Ovary (tissue), 9 donors: Measurements from ENCODE around the gene ELMO2. TPM values are rescaled to one million over a fixed set of nuclear protein-coding genes. Genes with fewer than 3 reads are reported as not detected.

Experiments used
- DNase-seq, 5 donors: peaks; one replicate each; pipeline ENCODE4 v3.0.0-alpha.2; 2019 to 2020
- H3K27ac ChIP-seq, 2 donors: fragments of 200-600 bp; one replicate each; pipeline versions ENCODE4 v1.5.1 to v1.8.0; 2019 to 2022
- H3K27me3 ChIP-seq: fragments of 200-600 bp; one replicate; pipeline ENCODE4 v1.8.0; 2022
- H3K36me3 ChIP-seq: fragments of 200-600 bp; sonication (generic); one replicate; pipeline ENCODE4 v1.5.1; 2019
- H3K4me1 ChIP-seq: one replicate; pipeline ENCODE4 v1.8.1; 2013; ENCODE audit warnings: mild to moderate bottlenecking, moderate library complexity; ENCODE audit not compliant: insufficient read depth
- H3K4me3 ChIP-seq: fragments of 200-600 bp; sonication (generic); one replicate; pipeline ENCODE4 v1.5.1; 2017
- H3K9me3 ChIP-seq, 2 donors: fragments of 200-600 bp in 1 of 2; sonication (generic) in 1 of 2; one replicate each; pipeline versions ENCODE4 v1.5.1 to v1.8.1; 2013 to 2019; ENCODE audit warnings: mild to moderate bottlenecking in 1 of 2, moderate library complexity in 1 of 2
- EP300 ChIP-seq: sonication (generic); formaldehyde crosslinking; IDR thresholded peaks from one replicate; pipeline ENCODE4 v1.6.1; 2017; ENCODE audit warnings: antibody characterized with exemption
- POLR2A ChIP-seq: fragments of 450-650 bp; IDR thresholded peaks from one replicate; pipeline ENCODE4 v1.6.1; 2017; ENCODE audit warnings: antibody characterized with exemption, mild to moderate bottlenecking, moderate library complexity
- WGBS, 3 donors: extraction: QIAGEN DNeasy Blood & Tissue Kit in 1 of 3; methylation state at CpG; one replicate each; pipeline versions ENCODE4 v1.1.5 to v1.1.7; 2013 to 2017; 5-methylcytosine and 5-hydroxymethylcytosine counted together
- intact Hi-C, 4 donors: fragments of 100-400 bp; cut with DNase I; formaldehyde crosslinking; loops; one replicate each; pipeline versions ENCODE4 v1.11.0 to v1.15.1; 2022 to 2023
- polyA plus RNA-seq, 2 donors: library from polyadenylated mRNA; stranded (reverse); fragments of 200-250 nt in 1 of 2; fragments of 350-450 nt in 1 of 2; fragmentation: Illumina TruSeq in 1 of 2; extraction: RNeasy Lipid Tissue Mini Kit (QIAGEN cat#74804) in 1 of 2; gene quantifications; one replicate each; pipeline ENCODE4 v1.2.3, GENCODE V29; 2013 to 2014
- total RNA-seq, 7 donors: library from RNA; depleted of rRNA in 2 of 7; stranded (reverse); fragments of >200 nt in 2 of 7; fragmentation: NEBNext Ultra II Directional in 3 of 7; extraction: Animal tissue kit (Norgen Biotek cat#: 25700) in 3 of 7; gene quantifications; one replicate each; pipeline versions ENCODE4 v1.1.0 to v1.2.4, GENCODE V29; 2016 to 2023
- TF ChIP-seq, protein P1 (sequence below), 3 donors: fragments of 450-650 bp in 2 of 3; fragments of 200-600 bp in 1 of 3; IDR thresholded peaks; one replicate each; pipeline versions ENCODE4 v1.5.1 to v1.8.0; 2016 to 2022; ENCODE audit warnings: antibody characterized with exemption in 3 of 3, mild to moderate bottlenecking in 1 of 3
- donor health status: DM: no; HTN: no; CAD: no; lungs with moderate emphysema.
- donor health status: DM: no; HTN: no; CAD: no.
- donor health status: Bipolar disorder and iron deficiency.
- donor health status: DM: yes; HTN: yes; CAD: no.
- donor health status: DM: no; HTN: no; CAD: no.
- donor health status: DM: yes; HTN: yes; CAD: no.

The ELMO2 gene
- total and polyA plus RNA-seq, 9 donors, result 19.1 to 57.6 (median 41.0) TPM

DNA sequence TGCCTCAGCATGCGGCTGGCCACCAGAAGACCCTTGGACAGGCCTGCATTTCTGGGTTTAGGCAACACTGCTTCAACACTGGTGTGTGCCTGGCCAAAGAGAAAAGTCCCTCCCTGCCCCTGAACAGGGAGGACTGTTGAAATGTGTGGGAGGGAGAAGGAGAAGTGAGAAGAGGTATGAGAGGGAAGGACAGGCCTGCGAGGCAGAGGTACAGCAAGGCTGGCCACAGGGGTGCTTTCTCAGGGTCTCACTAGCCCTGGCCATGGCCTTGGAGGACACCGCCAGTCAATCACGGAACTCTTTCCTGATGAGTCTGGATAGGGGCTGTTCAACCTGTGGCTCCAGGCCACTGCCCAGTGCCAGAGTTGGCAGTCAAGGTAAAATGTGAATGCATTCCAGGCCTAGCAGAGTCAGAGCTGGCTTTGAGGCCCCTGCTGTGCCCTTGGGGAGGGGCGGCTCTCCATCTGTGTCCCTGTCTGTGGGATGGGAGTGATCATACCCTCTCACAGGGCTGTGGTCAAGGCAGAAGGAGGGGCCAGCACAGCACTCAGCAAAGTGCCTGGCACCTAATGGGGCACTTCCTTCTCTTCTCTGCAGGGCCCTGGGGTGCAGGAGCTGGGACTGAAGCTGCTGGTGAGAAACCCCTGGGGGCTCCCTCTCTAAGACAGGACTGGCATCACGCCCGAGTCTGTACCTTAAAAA, 54.9 kb downstream of the ELMO2 start:
- Histone ChIP-seq H3K27ac (no peak overlapping the region), H3K36me3 (no peaks in the 10 kb centered on the region), H3K4me1 (peaks cover 3% of the 10 kb centered on the region), H3K27me3 (no peaks in the 10 kb centered on the region), H3K9me3 (no peaks in the 10 kb centered on the region), H3K4me3 (no peak overlapping the region)
- WGBS, 3 donors, result 86 to 92% (median 91%) methylated on average over 7 of the region's 7 CpGs
- no peak for DNase-seq
- intact Hi-C loops, result no loop called here
- TF ChIP-seq, protein P1, sequence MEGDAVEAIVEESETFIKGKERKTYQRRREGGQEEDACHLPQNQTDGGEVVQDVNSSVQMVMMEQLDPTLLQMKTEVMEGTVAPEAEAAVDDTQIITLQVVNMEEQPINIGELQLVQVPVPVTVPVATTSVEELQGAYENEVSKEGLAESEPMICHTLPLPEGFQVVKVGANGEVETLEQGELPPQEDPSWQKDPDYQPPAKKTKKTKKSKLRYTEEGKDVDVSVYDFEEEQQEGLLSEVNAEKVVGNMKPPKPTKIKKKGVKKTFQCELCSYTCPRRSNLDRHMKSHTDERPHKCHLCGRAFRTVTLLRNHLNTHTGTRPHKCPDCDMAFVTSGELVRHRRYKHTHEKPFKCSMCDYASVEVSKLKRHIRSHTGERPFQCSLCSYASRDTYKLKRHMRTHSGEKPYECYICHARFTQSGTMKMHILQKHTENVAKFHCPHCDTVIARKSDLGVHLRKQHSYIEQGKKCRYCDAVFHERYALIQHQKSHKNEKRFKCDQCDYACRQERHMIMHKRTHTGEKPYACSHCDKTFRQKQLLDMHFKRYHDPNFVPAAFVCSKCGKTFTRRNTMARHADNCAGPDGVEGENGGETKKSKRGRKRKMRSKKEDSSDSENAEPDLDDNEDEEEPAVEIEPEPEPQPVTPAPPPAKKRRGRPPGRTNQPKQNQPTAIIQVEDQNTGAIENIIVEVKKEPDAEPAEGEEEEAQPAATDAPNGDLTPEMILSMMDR (IDR thresholded peaks at IDR 0.05), result no peak
- no peak for TF ChIP-seq POLR2A
- TF ChIP-seq EP300, result no peak

DNA sequence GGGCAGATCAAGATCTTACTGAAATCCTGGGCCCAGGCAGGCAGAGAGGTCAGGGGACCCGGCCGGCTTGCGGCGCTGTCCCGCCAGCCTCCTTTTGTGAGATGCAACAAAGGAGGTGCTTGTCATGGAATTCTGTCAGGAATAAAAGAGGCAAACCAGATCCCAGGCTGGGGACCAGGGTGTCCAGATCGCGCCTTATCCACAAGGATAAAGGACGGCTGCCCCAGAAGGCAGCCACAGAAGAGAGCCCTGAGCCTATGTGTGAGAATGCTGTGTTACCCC, 55.5 kb downstream of the ELMO2 start:
- H3K27ac ChIP-seq, result no peak overlapping the region
- TF ChIP-seq, protein P1 (IDR thresholded peaks at IDR 0.05), result no peak
- no peak for TF ChIP-seq EP300
- TF ChIP-seq POLR2A, result no peak

DNA sequence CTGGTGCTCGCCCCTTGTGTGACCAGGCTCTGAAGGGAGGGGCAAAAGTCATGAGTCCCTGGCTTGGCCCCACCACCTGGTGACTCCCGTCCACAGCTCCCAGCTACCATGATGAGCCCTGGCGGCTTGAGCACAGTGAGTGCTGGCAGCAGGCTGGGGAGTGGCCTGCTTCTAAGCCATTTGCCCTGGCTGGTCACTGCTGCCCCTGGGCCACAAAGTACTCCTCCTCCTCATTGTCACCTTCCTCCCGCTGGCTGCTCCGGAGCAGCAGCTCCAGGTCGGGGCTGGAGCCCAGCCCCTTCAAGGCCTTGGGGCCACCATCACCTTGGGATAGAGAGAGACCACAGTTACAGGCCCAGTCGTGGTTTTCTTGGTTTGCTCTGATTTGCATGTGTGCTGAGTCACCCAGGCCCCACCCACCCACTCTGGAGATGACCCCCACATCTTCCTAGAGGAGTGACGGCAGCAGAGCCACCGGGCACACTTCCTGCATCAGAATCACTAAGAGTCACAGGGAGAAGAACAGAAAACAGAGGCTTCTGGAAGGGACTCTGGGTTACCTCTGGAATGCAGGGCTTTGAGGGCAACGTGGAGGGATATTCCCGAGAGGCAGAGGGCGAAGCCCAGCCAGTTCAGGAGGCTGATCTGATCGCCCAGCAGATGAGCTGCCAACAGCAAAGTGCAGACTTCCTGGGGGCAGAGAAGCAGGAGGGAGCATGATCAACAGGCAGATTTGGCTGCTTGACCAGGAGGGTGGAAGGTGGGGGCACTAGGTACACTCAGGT, 56.0 kb downstream of the ELMO2 start:
- H3K27ac ChIP-seq, result no peak overlapping the region
- no peaks in the 10 kb centered on the region for H3K9me3 ChIP-seq
- H3K27me3 ChIP-seq, result no peaks in the 10 kb centered on the region
- peaks cover 1% of the 10 kb centered on the region for H3K4me1 ChIP-seq
- intact Hi-C loops, result no loop called here
- 64 to 70% (median 65%) methylated on average over 13 of the region's 13 CpGs for WGBS, 3 donors
- TF ChIP-seq EP300, result no peak
- TF ChIP-seq, protein P1 (IDR thresholded peaks at IDR 0.05), result no peak
- no peak for DNase-seq
- no peaks in the 10 kb centered on the region for H3K36me3 ChIP-seq
- no peak overlapping the region for H3K4me3 ChIP-seq

More for the DNA sequence above, 55.5 kb downstream of the ELMO2 start:
- WGBS, 3 donors, result 91 to 96% (median 92%) methylated on average over 8 of the region's 8 CpGs
- Histone ChIP-seq H3K4me1 (peaks cover 1% of the 10 kb centered on the region), H3K36me3 (no peaks in the 10 kb centered on the region), H3K4me3 (no peak overlapping the region), H3K9me3 (no peaks in the 10 kb centered on the region), H3K27me3 (no peaks in the 10 kb centered on the region)
- DNase-seq, result no peak
- intact Hi-C loops, result no loop called here

DNA sequence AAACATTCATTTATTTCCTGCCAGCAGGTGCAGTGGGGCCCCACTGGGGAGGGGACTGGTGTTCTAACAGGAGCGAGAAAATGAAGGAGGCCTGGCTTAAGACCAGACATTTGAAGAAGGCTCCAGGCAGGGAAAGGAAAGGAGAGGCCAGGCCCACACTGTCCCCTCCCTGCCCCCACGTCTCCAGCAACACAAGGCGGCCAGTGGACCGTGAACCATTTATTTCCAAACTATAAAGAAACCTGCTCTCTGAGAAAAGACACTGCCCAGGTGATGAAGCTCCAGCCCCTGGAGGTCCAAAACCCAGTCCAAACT, 56.7 kb downstream of the ELMO2 start:
- Histone ChIP-seq H3K4me3 (no peak overlapping the region), H3K27me3 (no peaks in the 10 kb centered on the region), H3K4me1 (peaks cover 1% of the 10 kb centered on the region), H3K36me3 (no peaks in the 10 kb centered on the region), H3K9me3 (no peaks in the 10 kb centered on the region), H3K27ac (no peak overlapping the region)
- intact Hi-C loops, result loop anchor here in 2 of 4 donors (5.0 kb wide), 2 partner anchors 212 to 217 kb away; no protein-coding TSS in a partner anchor
- TF ChIP-seq, protein P1 (IDR thresholded peaks at IDR 0.05), result no peak
- TF ChIP-seq POLR2A (no peak), EP300 (no peak)
- 82 to 87% (median 83%) methylated on average over 4 of the region's 4 CpGs for WGBS, 3 donors
- no peak for DNase-seq
